Subcutaneous preadipocyte (primary cell): ENCODE results near the gene SLC51A. TPM values are rescaled to one million over a fixed set of nuclear protein-coding genes. Genes with fewer than 3 reads are reported as not detected.

Source experiments
- small RNA-seq: library from RNA; depleted of rRNA; stranded (forward); fragments of <200 nt; gene quantifications from one replicate; pipeline ENCODE3, GENCODE V24; 2012
- total RNA-seq: library from RNA; depleted of rRNA; stranded (reverse); fragments of >200 nt; gene quantifications from 2 replicates; pipeline ENCODE4 v1.2.3, GENCODE V29; 2012

SLC51A gene
- not detected in 2 replicates for total RNA-seq

DNA sequence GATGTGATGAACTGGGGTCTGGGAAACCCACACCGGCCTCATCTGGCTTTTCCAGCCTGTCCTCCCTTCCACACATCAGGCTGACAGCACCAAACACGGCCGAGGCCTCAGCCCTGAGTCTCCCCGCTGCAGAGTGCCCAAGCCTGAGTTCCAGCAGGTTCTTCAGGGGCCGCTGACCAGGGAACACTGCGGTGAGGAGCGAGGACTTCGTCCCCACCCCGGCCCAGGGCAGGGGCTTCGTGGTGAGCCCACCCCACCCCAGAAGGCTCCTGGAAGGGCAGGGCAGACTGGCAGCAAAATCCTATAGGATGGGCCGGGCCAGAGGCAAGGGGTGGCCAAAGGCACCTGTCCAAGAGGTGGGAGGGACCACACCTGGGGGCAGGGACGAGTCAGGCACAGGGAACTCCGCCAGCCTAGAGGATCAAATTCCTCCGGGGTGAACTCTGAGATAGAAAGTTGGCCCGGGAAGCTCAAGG, at the start of gene SLC51A:
Gene SLC51A, plus strand, starts transcription at position 446 of the 476 bp plus-strand sequence. CDS start 179 bp downstream, outside the sequence.

GRCh38 chr3:196210673-196211556, 5.4 kb upstream of the SLC51A start, which contains the start of gene ZDHHC19:
Gene ZDHHC19, minus strand, starts transcription at chr3:196211400. Its CDS starts 85 bp downstream, at chr3:196211315.

Small RNA genes lying within 50 kb of the gene (small RNA-seq; reads per million reads assigned to genes)
- not detected for gene RF00019

Other genes with a start within 250 kb of the SLC51A start
- gene TFRC, start 134.4 kb upstream of the SLC51A start, total RNA-seq = 157 and 191 TPM in 2 replicates
- not detected in 2 replicates for gene ZDHHC19, start 5.1 kb upstream of the SLC51A start, total RNA-seq
- gene PCYT1A, start 71.2 kb downstream of the SLC51A start, total RNA-seq = 73.5 and 77.2 TPM in 2 replicates
- 6.5 and 7.0 TPM in 2 replicates for gene DYNLT2B, start 101.7 kb downstream of the SLC51A start, total RNA-seq
- 0.37 and 4.5 TPM in 2 replicates for gene TM4SF19, start 121.9 kb downstream of the SLC51A start, total RNA-seq
- 19.1 and 19.5 TPM in 2 replicates for gene UBXN7, start 215.9 kb downstream of the SLC51A start, total RNA-seq